Transverse colon (tissue), 4 donors: ENCODE data around the gene TTYH3. TPM values are rescaled to one million over a fixed set of nuclear protein-coding genes. Genes with fewer than 3 reads are reported as not detected.

ENCODE experiments used
- DNase-seq: peaks from one replicate; pipeline ENCODE4 v3.0.0-alpha.2; 2019
- H3K27ac ChIP-seq, 4 donors: fragments of 200-600 bp; sonication (generic); 2 replicates each; pipeline ENCODE4 v1.5.1; 2016 to 2018; ENCODE audit warnings: inconsistent platforms in 4 of 4
- H3K27me3 ChIP-seq: fragments of 200-600 bp; sonication (generic); 2 replicates; pipeline ENCODE4 v1.5.1; 2017; ENCODE audit warnings: inconsistent platforms
- H3K36me3 ChIP-seq, 4 donors: fragments of 200-600 bp; sonication (generic); 2 replicates each; pipeline ENCODE4 v1.5.1; 2017 to 2019; ENCODE audit warnings: inconsistent platforms in 4 of 4
- H3K4me1 ChIP-seq, 4 donors: fragments of 200-600 bp; sonication (generic); 2 replicates each; pipeline ENCODE4 v1.5.1; 2017 to 2020; ENCODE audit warnings: inconsistent platforms in 4 of 4
- H3K4me3 ChIP-seq, 4 donors: fragments of 200-600 bp; sonication (generic); 1 replicate in 1 of 4; 2 replicates in 3 of 4; pipeline versions ENCODE4 v1.5.1 to v1.6.1; 2017 to 2019; ENCODE audit warnings: inconsistent platforms in 4 of 4
- H3K9me3 ChIP-seq, 2 donors: fragments of 200-600 bp; sonication (generic); 2 replicates each; pipeline ENCODE4 v1.5.1; 2017 to 2019; ENCODE audit warnings: inconsistent platforms in 2 of 2
- CTCF ChIP-seq, 5 experiments: fragments of 200-600 bp in 3 of 5; fragments of 450-650 bp in 2 of 5; sonication (generic) in 3 of 5; IDR thresholded peaks; 1 replicate in 2 of 5; 2 replicates in 3 of 5; pipeline ENCODE4 v1.5.1; 2016 to 2017; ENCODE audit warnings: antibody characterized with exemption in 5 of 5, inconsistent platforms in 3 of 5, mild to moderate bottlenecking in 2 of 5, moderate library complexity in 1 of 5
- EP300 ChIP-seq: sonication (generic); formaldehyde crosslinking; IDR thresholded peaks from one replicate; pipeline ENCODE4 v1.6.1; 2017; ENCODE audit warnings: antibody characterized with exemption, low read depth
- POLR2A ChIP-seq: fragments of 450-650 bp; IDR thresholded peaks from one replicate; pipeline ENCODE4 v1.6.1; 2016; ENCODE audit warnings: antibody characterized with exemption, mild to moderate bottlenecking, moderate library complexity
- POLR2AphosphoS5 ChIP-seq, 3 donors: sonication (generic); formaldehyde crosslinking; IDR thresholded peaks; one replicate each; pipeline ENCODE4 v1.6.1; 2016; ENCODE audit warnings: antibody characterized with exemption in 3 of 3
- WGBS, 2 donors: methylation state at CpG; one replicate each; pipeline ENCODE4 v1.1.5; 2018; ENCODE audit warnings: low coverage in 1 of 2; 5-methylcytosine and 5-hydroxymethylcytosine counted together
- in situ Hi-C, 4 donors: fragments of 200-750 bp; cut with MboI; loops; one replicate each; pipeline versions ENCODE4 v1.15.0 to v1.15.1; 2017; ENCODE audit warnings: low sequenced_read_pairs in 3 of 4, low pct_ligation_motif_present in 1 of 4, low pct_unique_long_range_greater_than_20kb in 1 of 4
- intact Hi-C: fragments of 100-400 bp; cut with DNase I; formaldehyde crosslinking; loops from one replicate; pipeline ENCODE4 v1.15.1; 2023; ENCODE audit warnings: low total_unique reads
- total RNA-seq, 4 donors: library from RNA; depleted of rRNA; stranded (reverse); fragments of >200 nt; gene quantifications; one replicate each; pipeline ENCODE4 v1.1.0, GENCODE V29; 2016

Gene TTYH3
- total RNA-seq, 4 donors from 2014 or later: 11.2 to 43.6 (median 23.0) TPM

- Histone ChIP-seq H3K9me3 (no peaks in the 10 kb centered on the region), H3K4me1 (no peaks in the 10 kb centered on the region), H3K27me3 (no peaks in the 10 kb centered on the region), H3K27ac (no peak overlapping the region), H3K36me3 (no peaks in the 10 kb centered on the region), H3K4me3 (no peak overlapping the region)
- in situ Hi-C loops: no loop called here
- no peak for TF ChIP-seq CTCF (IDR thresholded peaks at IDR 0.05)
- TF ChIP-seq POLR2A: no peak
- no peak for TF ChIP-seq EP300
- no peak for TF ChIP-seq POLR2AphosphoS5 (IDR thresholded peaks at IDR 0.05)
- WGBS, 2 donors: 87 to 91% methylated on average over 3 to 29 of the region's 29 CpGs
- intact Hi-C loops: no loop called here
- DNase-seq: no peak
Measured at GRCh38 chr7:2655870-2656614, 24.3 kb downstream of the TTYH3 start.

- H3K9me3 ChIP-seq: no peaks in the 10 kb centered on the region
- H3K36me3 ChIP-seq: no peaks in the 10 kb centered on the region
- DNase-seq: no peak
- WGBS, 2 donors: 95 to 100% methylated on average over 2 of the region's 2 CpGs
- no peaks in the 10 kb centered on the region for H3K27me3 ChIP-seq
- intact Hi-C loops: no loop called here
- H3K4me1 ChIP-seq: no peaks in the 10 kb centered on the region
- H3K4me3 ChIP-seq: no peak overlapping the region
- in situ Hi-C loops: no loop called here
- TF ChIP-seq POLR2A: no peak
- TF ChIP-seq EP300: no peak
- TF ChIP-seq CTCF (IDR thresholded peaks at IDR 0.05): no peak
- TF ChIP-seq POLR2AphosphoS5 (IDR thresholded peaks at IDR 0.05): no peak
- H3K27ac ChIP-seq: no peak overlapping the region
Measured at GRCh38 chr7:2657208-2657607, 25.4 kb downstream of the TTYH3 start.

- Histone ChIP-seq H3K36me3 (no peaks in the 10 kb centered on the region), H3K9me3 (no peaks in the 10 kb centered on the region), H3K27ac (no peak overlapping the region), H3K4me1 (peaks cover 0 to 4% (median under 1%) of the 10 kb centered on the region in 4 donors), H3K4me3 (no peak overlapping the region), H3K27me3 (no peaks in the 10 kb centered on the region)
- no peak for TF ChIP-seq EP300
- TF ChIP-seq CTCF (IDR thresholded peaks at IDR 0.05): no peak
- TF ChIP-seq POLR2A: no peak
- no peak for TF ChIP-seq POLR2AphosphoS5 (IDR thresholded peaks at IDR 0.05)
- DNase-seq: no peak
- intact Hi-C loops (no loop called here), in situ Hi-C loops (no loop called here)
- 92% methylated on average over 12 of the region's 33 CpGs; no CpG with 5 or more reads in 1 of the 2 donors for WGBS, 2 donors
Measured at GRCh38 chr7:2657920-2658671, 26.3 kb downstream of the TTYH3 start.

- Histone ChIP-seq H3K4me1 (peaks cover 0 to 8% (median 3%) of the 10 kb centered on the region in 4 donors), H3K27me3 (no peaks in the 10 kb centered on the region), H3K9me3 (no peaks in the 10 kb centered on the region), H3K27ac (no peak overlapping the region), H3K4me3 (no peak overlapping the region), H3K36me3 (no peaks in the 10 kb centered on the region)
- no peak for TF ChIP-seq POLR2AphosphoS5 (IDR thresholded peaks at IDR 0.05)
- no peak for TF ChIP-seq CTCF (IDR thresholded peaks at IDR 0.05)
- no peak for TF ChIP-seq EP300
- TF ChIP-seq POLR2A: no peak
- WGBS, 2 donors: 97% methylated on average over 15 of the region's 15 CpGs; no CpG with 5 or more reads in 1 of the 2 donors
- intact Hi-C loops: no loop called here
- DNase-seq: no peak
- in situ Hi-C loops: no loop called here
Measured at GRCh38 chr7:2658941-2659340, 27.2 kb downstream of the TTYH3 start.
